ENCODE data around the gene AUTS2.
A peak's percentile ranks its signal among the peaks of the same experiment; 100 is the strongest.

GRCh38 chr7:70775570-70776156 is 1177.4 kb downstream of the AUTS2 start:
- TF ChIP-seq CTCF (conservative IDR thresholded peaks at IDR 0.05 in 1 of 2, IDR thresholded peaks at IDR 0.05 in 1 of 2; ENCODE audit: low read depth in 1 of 2, low read length in 2 of 2) (peak in 1 of 2 donors; percentile 22), EZH2 (IDR thresholded peaks at IDR 0.05; ENCODE audit: low read length, missing control alignments) (no peak)
